Right forelimb (tissue), 1 donor: ENCODE results near the gene TTC19.
"Not testable (repeated sequence)": the region's sequence is repeated elsewhere in the genome, so short reads cannot be mapped to it uniquely, and the experiment has no call there.

Source experiments
- DNase-seq: peaks from one replicate; pipeline ENCODE4 v3.0.0-alpha.2; 2018

The TTC19 gene

DNA sequence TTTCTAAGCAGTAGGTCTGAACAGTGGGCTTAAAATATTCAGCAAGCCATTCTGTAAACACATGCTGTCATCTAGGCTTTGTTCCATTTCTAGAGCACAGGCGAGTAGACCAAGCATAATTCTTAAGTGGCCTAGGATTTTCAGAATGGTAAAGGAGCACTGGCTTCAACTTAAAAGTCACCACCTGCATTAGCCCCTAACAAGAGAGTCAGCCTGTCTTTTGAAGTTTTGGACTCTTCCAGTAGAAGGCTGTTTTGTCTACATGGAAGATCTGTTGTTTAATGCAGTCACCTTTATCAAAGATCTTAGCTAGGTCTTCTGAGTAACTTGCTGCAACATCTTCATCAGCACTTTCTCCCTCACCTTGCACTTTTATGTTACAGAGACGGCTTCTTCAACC lies 36.6 kb downstream of the TTC19 start:
- DNase-seq = no peak

DNA sequence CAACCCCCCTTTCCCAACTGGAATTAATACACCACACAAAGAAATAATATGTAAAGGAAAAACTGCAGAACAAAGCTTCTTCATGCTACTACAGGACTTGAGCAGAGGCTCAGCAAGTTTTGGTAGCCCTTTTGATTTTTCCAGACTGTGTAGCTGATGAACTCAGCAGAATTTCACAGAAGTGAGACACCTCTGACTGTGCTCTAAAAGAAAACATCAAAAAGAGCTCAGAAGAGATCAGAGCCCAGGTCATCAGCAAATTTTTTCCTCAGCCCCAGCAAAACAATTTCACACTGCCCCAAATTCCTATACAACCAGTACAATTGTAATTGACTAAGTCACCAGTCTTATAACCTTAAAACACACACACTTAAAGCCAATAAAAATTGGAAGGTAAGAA lies 38.0 kb downstream of the TTC19 start:
- no peak for DNase-seq

DNA sequence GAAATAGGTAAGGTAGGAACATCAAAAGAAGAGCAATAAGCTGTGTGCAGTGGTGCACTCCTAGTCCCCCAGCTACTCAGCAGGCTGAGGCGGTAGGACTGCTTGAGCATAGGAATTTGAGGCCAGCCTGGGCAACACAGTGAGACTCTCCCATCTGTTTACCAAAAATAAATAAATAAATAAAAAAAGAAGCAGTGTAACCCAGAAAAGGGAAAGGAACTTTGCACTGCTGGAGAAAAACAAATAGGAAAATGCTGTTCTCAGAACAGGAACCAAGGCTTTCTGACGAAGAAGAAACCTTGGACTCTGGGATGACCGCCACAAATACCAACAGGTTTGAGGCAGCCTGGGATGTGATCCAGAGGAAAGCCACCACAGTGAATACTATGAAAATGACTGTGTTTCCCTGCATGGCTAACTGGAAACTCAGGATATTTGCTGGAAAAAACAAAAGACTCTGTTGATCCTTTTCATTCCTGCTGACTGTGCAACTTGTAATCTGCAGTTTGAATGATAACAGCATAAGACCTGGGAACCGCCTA lies 41.2 kb downstream of the TTC19 start:
- DNase-seq = no peak

DNA sequence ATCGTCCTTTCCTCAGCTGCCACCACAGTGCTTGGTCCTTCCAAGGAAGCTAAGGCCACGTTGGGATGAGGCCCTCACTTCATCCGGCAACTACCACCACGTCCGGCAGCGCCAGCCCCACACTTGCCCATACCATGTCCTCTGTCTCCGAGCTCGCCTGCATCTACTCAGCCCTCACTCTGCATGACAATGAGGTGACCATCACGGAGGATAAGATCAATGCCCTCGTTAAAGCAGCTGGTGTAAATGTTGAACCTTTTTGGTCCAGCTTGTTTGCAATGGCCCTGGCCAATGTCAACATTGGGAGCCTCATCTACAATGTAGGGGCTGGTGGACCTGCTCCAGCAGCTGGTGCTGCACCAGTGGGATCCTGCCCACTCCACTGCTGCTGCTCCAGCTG lies 44.9 kb downstream of the TTC19 start:
- no peak for DNase-seq

DNA sequence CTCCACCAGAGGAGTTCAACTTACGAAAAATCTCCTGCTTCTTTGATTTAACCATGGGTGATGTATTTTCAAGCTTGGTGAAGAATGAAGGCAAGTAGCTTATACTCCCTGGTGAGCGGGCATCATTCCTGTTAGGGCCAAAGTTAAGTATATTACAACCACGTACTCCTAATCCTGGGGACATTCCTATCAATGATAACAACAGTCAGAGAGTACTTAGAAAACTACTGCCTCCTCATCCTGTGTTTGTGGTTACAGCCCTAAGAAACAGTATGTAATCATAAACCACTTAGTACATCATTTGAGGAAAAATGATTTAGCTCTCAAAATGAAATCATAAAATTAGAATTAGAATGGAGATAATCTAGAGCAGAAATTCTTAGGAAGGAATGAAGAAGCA lies 47.3 kb downstream of the TTC19 start:
- DNase-seq = no peak

DNA sequence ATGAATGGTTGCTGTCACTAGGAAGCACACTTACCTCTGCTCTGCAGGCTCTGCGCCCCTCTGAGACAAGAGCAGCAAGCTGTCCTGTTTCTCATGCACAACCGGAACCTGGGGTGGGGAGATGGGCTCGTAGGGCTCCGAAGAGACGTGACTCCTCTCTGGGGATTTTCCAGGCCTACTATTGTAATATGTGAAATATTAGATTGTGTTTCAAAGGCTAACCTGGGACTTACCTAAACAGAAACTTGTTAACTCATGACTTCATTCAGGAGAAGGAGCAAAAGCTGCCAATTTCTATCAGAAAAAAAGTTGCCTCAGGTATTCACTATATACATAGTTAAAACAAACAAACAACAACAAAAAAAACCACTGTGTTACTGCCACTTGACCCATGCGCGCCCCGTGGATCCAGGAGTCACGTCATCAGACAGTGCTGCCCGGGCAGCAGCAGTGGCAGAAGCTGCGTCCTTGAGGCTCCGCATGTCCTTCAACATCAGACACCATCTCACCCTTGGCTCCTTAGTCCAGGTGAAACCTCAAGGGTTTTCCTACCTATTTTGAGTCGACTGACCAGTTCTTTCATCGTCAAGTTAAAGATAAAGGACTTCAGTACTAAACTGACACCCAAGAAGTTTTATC lies 49.3 kb downstream of the TTC19 start:
- no peak for DNase-seq

DNA sequence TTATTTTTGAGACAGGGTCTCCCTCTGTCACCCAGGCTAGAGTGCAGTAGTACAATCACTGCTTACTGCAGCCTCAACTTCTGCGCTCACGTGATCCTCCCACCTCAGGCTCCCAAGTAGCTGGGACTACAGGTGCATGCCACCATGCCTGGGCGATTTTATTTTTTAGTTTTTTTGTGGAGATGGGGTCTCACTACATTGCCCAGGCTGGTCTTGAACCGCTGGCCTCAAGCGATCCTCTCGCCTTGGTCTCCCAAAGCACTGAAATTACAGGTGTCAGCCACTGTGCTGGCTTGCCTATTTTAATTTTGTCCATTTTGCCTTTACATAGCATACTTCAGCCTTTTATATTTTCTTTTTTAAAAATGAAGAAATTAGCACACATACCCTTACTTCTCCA lies 51.2 kb downstream of the TTC19 start:
- DNase-seq = no peak

DNA sequence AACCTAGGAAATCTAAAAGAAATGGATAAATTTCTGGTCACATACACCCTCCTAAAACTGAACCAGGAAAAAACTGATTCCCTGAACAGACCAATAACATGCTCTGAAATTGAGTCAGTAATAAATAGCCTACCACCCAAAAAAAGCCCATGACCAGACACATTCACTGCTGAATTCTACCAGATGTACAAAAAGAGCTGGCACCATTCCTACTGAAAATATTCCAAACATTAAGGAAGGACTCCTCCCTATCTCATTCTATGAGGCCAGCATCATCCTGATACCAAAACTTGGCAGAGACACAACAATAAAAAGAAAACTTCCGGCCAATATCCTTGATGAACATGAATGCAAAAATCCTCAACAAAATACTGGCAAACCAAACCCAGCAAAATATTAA lies 52.9 kb downstream of the TTC19 start:
- no peak for DNase-seq

DNA sequence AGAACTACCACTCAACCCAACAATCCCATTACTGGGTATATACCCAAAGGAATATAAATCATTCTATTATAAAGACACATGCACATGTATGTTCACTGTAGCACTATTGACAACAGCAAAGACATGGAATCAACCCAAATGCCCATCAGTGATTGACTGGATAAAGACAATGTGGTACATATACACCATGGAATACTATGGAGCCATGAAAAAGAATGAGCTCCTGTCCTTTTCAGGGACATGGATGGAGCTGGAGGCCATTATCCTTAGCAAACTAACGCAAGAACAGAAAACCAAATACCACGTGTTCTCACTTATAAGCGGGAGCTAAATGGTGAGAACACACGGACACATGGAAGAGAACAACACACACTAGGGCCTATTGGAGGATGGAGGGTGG lies 55.5 kb downstream of the TTC19 start:
- DNase-seq = not testable (repeated sequence)

DNA sequence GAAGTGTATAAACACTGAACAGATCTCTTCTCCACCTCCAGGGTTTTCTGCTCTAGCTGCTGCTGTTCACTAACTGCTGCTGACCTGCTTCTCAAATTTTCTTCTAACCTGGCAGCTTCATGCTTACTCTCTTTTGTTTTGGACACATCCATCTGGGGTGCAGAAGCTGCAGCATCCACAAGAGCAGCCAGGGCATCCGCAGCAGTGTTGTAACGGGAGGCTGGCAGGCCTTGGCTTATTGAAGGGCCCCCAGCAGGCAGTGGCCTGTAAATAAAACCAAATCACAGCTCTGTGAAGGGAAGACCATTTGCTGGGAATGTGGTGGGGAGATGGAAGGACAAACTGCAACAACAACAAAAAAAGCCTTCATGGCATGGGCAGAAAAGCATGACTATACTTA lies 62.0 kb downstream of the TTC19 start:
- no peak for DNase-seq

DNA sequence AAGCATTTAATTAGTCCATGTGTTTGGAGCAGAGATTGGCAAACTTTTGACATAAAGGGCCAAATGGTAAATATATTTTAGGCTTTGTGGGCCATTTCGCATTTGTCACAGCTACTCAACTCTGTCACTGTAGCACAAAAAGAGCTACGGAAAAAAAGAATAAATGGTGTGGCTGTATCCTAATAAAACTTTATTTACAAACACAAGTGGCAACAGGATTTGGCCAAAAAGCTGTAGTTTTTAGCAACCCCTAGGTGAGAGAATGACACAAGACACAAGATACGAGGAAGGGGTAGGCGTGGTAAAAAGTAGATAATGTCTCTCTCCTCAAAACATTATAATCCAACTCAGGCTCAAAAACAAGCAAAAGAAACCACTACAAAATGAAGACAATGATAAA lies 66.5 kb downstream of the TTC19 start:
- no peak for DNase-seq

DNA sequence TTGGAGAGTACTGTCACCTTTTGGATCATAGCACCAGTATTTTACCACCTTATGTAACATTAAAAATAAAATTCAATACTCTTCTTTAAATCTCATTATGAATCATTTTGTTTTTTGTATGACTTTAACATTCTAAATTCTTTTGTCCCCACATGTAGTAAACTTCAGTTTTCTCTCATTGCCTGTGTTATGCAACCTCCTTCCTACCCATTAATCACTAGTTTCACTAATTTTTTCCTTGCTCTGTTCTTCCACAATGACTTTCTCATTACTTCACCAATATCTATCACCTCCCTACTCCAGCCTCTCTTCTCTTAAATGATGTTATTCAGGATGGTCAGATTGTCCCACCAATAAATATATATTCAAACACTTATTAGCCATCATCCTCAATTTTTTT lies 68.7 kb downstream of the TTC19 start:
- no peak for DNase-seq

DNA sequence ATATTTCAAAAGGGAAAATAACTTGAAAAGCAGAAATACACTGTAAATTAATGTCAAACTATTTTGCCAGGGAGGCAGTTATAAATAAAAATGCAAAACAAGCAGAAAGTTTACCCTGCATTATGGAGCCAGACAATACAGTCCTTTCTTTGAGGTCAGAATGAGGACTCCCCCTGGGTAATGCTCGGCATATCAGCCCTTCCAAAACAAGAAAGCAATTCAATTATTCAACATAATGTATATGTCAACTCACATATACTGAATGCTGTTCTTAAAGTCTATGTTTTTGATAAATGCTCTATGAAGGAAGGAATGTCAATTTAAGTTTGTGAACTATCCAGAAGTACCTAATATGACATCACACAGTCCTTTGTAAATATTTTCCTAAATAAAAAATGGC lies 72.4 kb downstream of the TTC19 start:
- DNase-seq = no peak

DNA sequence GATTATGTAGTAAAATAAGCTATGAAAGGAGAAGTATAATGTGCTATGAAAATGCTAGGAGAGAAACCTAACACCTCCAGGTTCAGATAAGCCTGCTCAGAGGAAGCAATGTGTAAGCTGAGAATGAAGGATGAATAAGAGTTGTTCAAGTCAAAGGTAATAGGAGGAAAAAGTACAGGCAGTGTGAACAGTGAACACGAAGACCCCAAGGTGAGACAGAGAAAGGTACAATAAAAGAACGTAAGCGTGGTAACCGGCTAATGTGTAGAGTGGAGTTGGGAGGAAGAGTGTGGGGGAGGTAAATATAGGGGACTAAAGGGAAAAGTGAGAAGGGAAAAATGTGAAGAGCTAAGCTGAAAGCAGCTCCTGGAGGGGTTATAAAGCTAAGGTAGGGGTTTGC lies 74.2 kb downstream of the TTC19 start:
- no peak for DNase-seq

DNA sequence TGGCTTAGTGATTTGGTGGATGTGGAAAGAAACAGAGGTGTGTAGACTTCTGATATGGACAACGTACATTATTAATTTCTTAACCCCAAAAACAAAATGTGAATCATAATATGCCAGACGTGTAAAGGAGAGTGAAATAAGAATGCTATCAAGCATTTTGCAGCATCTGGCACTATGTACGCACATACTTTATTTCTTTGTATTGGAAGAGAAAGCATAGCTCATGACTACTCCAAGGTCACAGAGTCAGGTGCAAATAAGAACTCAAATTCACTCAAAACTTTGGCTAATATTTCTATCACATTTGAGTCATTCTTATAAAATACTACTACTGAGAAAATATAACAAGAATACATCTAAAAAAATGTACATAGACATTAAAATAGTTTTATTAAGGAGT lies 74.8 kb downstream of the TTC19 start:
- DNase-seq = no peak

DNA sequence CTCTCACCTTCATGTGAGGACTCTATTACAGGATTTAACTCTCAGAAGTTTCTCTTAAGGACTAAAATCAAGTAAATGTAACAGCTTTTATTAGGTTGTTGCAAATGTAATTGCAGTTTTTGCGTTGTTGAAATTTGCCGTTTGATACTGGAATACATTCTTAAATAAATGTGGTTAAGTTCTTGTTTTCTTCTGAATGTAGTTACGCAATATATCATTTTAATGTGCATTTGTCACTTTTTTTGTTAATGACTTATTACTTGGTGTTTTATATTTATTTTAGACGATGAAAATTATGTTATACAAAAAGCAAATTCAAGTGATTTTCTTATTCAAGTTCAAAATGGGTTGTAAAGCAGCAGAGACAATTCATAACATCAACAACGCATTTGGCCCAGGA lies 76.3 kb downstream of the TTC19 start:
- no peak for DNase-seq
